Measurements from ENCODE around the gene UCHL3.

DNA sequence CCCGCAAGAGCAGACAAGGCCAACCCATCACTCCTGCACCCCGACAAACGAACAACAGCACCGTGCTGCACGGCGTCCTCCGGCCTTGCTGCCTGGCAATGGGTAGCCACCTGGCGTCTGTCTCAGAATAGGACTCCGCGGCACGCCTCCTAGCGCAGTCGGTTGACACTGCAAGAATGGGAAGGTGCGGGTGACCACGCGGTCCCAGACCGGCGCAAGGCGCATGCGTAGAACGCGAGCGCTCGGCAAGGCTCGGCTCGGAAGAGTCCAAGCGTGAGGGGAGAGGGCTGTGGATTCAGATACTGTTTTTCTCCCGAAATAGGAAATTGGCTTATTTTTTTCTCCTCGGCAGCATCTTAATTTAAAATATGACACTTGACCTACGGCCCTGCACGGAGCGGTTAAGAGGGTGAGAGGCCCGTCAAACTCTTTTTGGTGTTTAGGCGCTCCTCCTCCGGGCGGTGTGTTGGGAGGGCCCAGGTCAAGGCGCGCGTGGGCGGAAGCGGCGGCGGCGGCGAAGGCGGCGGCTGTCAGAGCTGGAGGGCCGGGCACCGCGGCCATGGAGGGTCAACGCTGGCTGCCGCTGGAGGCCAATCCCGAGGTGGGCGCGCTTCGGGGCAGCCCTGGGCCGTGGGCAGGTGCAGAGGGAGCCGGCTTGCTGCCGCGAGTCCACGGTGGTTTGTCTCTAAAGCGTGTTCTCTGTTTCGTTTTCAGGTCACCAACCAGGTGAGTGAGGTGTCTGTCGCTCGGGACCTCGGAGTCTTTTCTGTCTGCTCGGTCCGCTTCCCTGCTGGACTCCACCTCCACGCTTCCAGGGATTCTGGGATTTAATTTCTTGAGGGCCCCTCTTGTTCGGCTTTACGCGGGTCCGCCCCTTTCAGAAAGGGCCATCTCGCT is at the start of gene UCHL3:
- TF ChIP-seq, protein P1, sequence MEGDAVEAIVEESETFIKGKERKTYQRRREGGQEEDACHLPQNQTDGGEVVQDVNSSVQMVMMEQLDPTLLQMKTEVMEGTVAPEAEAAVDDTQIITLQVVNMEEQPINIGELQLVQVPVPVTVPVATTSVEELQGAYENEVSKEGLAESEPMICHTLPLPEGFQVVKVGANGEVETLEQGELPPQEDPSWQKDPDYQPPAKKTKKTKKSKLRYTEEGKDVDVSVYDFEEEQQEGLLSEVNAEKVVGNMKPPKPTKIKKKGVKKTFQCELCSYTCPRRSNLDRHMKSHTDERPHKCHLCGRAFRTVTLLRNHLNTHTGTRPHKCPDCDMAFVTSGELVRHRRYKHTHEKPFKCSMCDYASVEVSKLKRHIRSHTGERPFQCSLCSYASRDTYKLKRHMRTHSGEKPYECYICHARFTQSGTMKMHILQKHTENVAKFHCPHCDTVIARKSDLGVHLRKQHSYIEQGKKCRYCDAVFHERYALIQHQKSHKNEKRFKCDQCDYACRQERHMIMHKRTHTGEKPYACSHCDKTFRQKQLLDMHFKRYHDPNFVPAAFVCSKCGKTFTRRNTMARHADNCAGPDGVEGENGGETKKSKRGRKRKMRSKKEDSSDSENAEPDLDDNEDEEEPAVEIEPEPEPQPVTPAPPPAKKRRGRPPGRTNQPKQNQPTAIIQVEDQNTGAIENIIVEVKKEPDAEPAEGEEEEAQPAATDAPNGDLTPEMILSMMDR (IDR thresholded peaks at IDR 0.05; ENCODE audit: low read length): peak; percentile 96
- TF ChIP-seq EZH2 (optimal IDR thresholded peaks at IDR 0.05; ENCODE audit: low read depth, low read length): no peak

All from MM.1S (cell line).